Spleen (tissue), 11 donors: Measurements from ENCODE around the gene INSM1. TPM values are rescaled to one million over a fixed set of nuclear protein-coding genes. Genes with fewer than 3 reads are reported as not detected.

ENCODE experiments used
- DNase-seq: peaks from one replicate; pipeline ENCODE4 v3.0.0-alpha.2; 2020
- H3K27ac ChIP-seq, 8 donors: fragments of 200-600 bp; sonication (generic) in 7 of 8; 1 replicate in 4 of 8; 2 replicates in 4 of 8; pipeline versions ENCODE4 v1.5.0 to v1.8.0; 2016 to 2021; ENCODE audit warnings: inconsistent platforms in 4 of 8, mild to moderate bottlenecking in 4 of 8, moderate library complexity in 1 of 8
- H3K27me3 ChIP-seq, 7 donors: fragments of 200-600 bp; sonication (generic) in 6 of 7; replicated peaks in 1 of 7; 1 replicate in 4 of 7; 2 replicates in 3 of 7; pipeline versions ENCODE4 v1.5.0 to v1.8.0; 2016 to 2021; ENCODE audit warnings: inconsistent platforms in 3 of 7, mild to moderate bottlenecking in 1 of 7
- H3K36me3 ChIP-seq, 6 donors: fragments of 200-600 bp; sonication (generic) in 5 of 6; 1 replicate in 4 of 6; 2 replicates in 2 of 6; pipeline versions ENCODE4 v1.5.0 to v1.8.0; 2016 to 2021; ENCODE audit warnings: inconsistent platforms in 2 of 6
- H3K4me1 ChIP-seq, 6 donors: fragments of 200-600 bp; sonication (generic) in 5 of 6; 1 replicate in 3 of 6; 2 replicates in 3 of 6; pipeline versions ENCODE4 v1.5.0 to v1.8.0; 2016 to 2021; ENCODE audit warnings: inconsistent platforms in 3 of 6
- H3K4me3 ChIP-seq, 8 donors: fragments of 200-600 bp; sonication (generic) in 7 of 8; 1 replicate in 4 of 8; 2 replicates in 4 of 8; pipeline versions ENCODE4 v1.5.0 to v1.8.0; 2016 to 2021; ENCODE audit warnings: inconsistent platforms in 4 of 8, mild to moderate bottlenecking in 4 of 8, moderate library complexity in 2 of 8
- H3K9me3 ChIP-seq, 8 donors: fragments of 200-600 bp; sonication (generic) in 7 of 8; 1 replicate in 4 of 8; 2 replicates in 4 of 8; pipeline versions ENCODE4 v1.5.0 to v1.8.0; 2016 to 2021; ENCODE audit warnings: inconsistent platforms in 4 of 8
- CTCF ChIP-seq, 11 experiments: fragments of 200-600 bp in 7 of 11; fragments of 450-650 bp in 4 of 11; sonication (generic) in 4 of 11; IDR thresholded peaks in 8 of 11; conservative IDR thresholded peaks in 3 of 11; 1 replicate in 7 of 11; 2 replicates in 4 of 11; pipeline versions ENCODE4 v1.4.0 to v1.8.0; 2016 to 2021; ENCODE audit warnings: antibody characterized with exemption in 11 of 11, inconsistent platforms in 4 of 11, mild to moderate bottlenecking in 1 of 11
- POLR2A ChIP-seq, 3 donors: fragments of 450-650 bp; IDR thresholded peaks; one replicate each; pipeline ENCODE4 v1.5.1; 2017; ENCODE audit warnings: antibody characterized with exemption in 3 of 3, mild to moderate bottlenecking in 1 of 3
- POLR2AphosphoS5 ChIP-seq, 3 donors: sonication (generic); formaldehyde crosslinking; IDR thresholded peaks; one replicate each; pipeline ENCODE4 v1.5.1; 2017; ENCODE audit warnings: antibody characterized with exemption in 3 of 3
- WGBS, 5 donors: extraction: QIAGEN DNeasy Blood & Tissue Kit in 3 of 5; methylation state at CpG; one replicate each; pipeline versions ENCODE4 v1.1.5 to v1.1.7; 2013 to 2018; 5-methylcytosine and 5-hydroxymethylcytosine counted together
- intact Hi-C: fragments of 100-400 bp; cut with DNase I; formaldehyde crosslinking; loops from one replicate; pipeline ENCODE4 v1.15.0; 2023; ENCODE audit warnings: low total_unique reads
- polyA plus RNA-seq, 3 donors: library from polyadenylated mRNA; stranded (reverse); fragments of 200-250 nt; gene quantifications; one replicate each; pipeline ENCODE4 v1.2.1, GENCODE V29; 2013
- total RNA-seq, 7 donors: library from RNA; depleted of rRNA in 3 of 7; stranded (reverse); fragments of >200 nt in 3 of 7; fragmentation: NEBNext Ultra II Directional in 4 of 7; extraction: Animal tissue kit (Norgen Biotek cat#: 25700) in 4 of 7; gene quantifications; one replicate each; pipeline versions ENCODE4 v1.1.0 to v1.2.1, GENCODE V29; 2016 to 2021
- donor health status: healthy with polysubstance abuse.
- donor health status: DM: no; HTN: no; CAD: no; lungs with moderate emphysema.
- donor health status: DM: no; HTN: no; CAD: no.
- donor health status: Bipolar disorder and iron deficiency.
- donor health status: healthy.
- donor health status: DM: no; HTN: no; CAD: no.
- donor health status: DM: yes; HTN: yes; CAD: no.

Gene INSM1
- total and polyA plus RNA-seq, 10 donors = 0.15 to 0.59 (median 0.40) TPM; not detected in 3

GRCh38 chr20:20398123-20398522 is 30.2 kb downstream of the INSM1 start:
- H3K4me3 ChIP-seq = no peak overlapping the region
- intact Hi-C loops = no loop called here
- 94 to 98% (median 96%) methylated on average over 7 of the region's 7 CpGs for WGBS, 5 donors
- no peak for DNase-seq
- peaks cover 0 to 12% (median 4%) of the 10 kb centered on the region in 6 donors for H3K4me1 ChIP-seq
- H3K9me3 ChIP-seq = no peaks in the 10 kb centered on the region
- TF ChIP-seq POLR2AphosphoS5 (IDR thresholded peaks at IDR 0.05) (no peak), CTCF (IDR thresholded peaks at IDR 0.05 in 8 of 11, conservative IDR thresholded peaks at IDR 0.05 in 3 of 11) (no peak), POLR2A (IDR thresholded peaks at IDR 0.05) (no peak)
- no peak overlapping the region for H3K27ac ChIP-seq
- peaks cover 0 to 99% (median 10%) of the 10 kb centered on the region in 6 donors for H3K36me3 ChIP-seq
- H3K27me3 ChIP-seq = no peaks in the 10 kb centered on the region

- Histone ChIP-seq H3K4me1 (no peaks in the 10 kb centered on the region), H3K27ac (no peak overlapping the region), H3K36me3 (peaks cover 0 to 100% (median 10%) of the 10 kb centered on the region in 6 donors), H3K27me3 (no peaks in the 10 kb centered on the region), H3K4me3 (no peak overlapping the region), H3K9me3 (no peaks in the 10 kb centered on the region)
- TF ChIP-seq POLR2A (IDR thresholded peaks at IDR 0.05) = no peak
- TF ChIP-seq POLR2AphosphoS5 (IDR thresholded peaks at IDR 0.05) = no peak
- no peak for TF ChIP-seq CTCF (IDR thresholded peaks at IDR 0.05 in 8 of 11, conservative IDR thresholded peaks at IDR 0.05 in 3 of 11)
- 85 to 94% (median 86%) methylated on average over 13 of the region's 13 CpGs for WGBS, 5 donors
- DNase-seq = no peak
- intact Hi-C loops = no loop called here
These were observed 31.9 kb downstream of the INSM1 start for GRCh38 chr20:20399531-20400500.

GRCh38 chr20:20401991-20402390 is 34.1 kb downstream of the INSM1 start:
- intact Hi-C loops = no loop called here
- TF ChIP-seq CTCF (IDR thresholded peaks at IDR 0.05 in 8 of 11, conservative IDR thresholded peaks at IDR 0.05 in 3 of 11) = no peak
- no peak overlapping the region for H3K4me3 ChIP-seq
- H3K27me3 ChIP-seq = no peaks in the 10 kb centered on the region
- no peaks in the 10 kb centered on the region for H3K9me3 ChIP-seq
- H3K36me3 ChIP-seq = peaks cover 0 to 100% (median 0%) of the 10 kb centered on the region in 6 donors
- no peak overlapping the region for H3K27ac ChIP-seq
- 87 to 97% (median 94%) methylated on average over 3 of the region's 3 CpGs for WGBS, 5 donors
- no peak for DNase-seq
- H3K4me1 ChIP-seq = no peaks in the 10 kb centered on the region

- no peaks in the 10 kb centered on the region for H3K27me3 ChIP-seq
- no peak for DNase-seq
- WGBS, 5 donors = 86 to 99% (median 91%) methylated on average over 5 of the region's 5 CpGs
- peaks cover 0 to 97% (median 3%) of the 10 kb centered on the region in 6 donors for H3K36me3 ChIP-seq
- H3K27ac ChIP-seq = no peak overlapping the region
- H3K9me3 ChIP-seq = no peaks in the 10 kb centered on the region
- no peaks in the 10 kb centered on the region for H3K4me1 ChIP-seq
- intact Hi-C loops = no loop called here
- no peak overlapping the region for H3K4me3 ChIP-seq
- TF ChIP-seq CTCF (IDR thresholded peaks at IDR 0.05 in 8 of 11, conservative IDR thresholded peaks at IDR 0.05 in 3 of 11) = no peak
- TF ChIP-seq POLR2A (IDR thresholded peaks at IDR 0.05) = no peak
- no peak for TF ChIP-seq POLR2AphosphoS5 (IDR thresholded peaks at IDR 0.05)
These were observed 36.7 kb downstream of the INSM1 start for GRCh38 chr20:20404633-20405032.
